Mesodermal cell (in vitro differentiated cells): ENCODE data around the gene SERGEF.

Experiments
- H3K27ac ChIP-seq: 2 replicates; pipeline ENCODE4 v1.7.0; 2013; ENCODE audit warnings: mild to moderate bottlenecking, low read depth, low read length, moderate library complexity; ENCODE audit not compliant: severe bottlenecking
- H3K36me3 ChIP-seq: 2 replicates; pipeline ENCODE4 v1.7.1; 2013; ENCODE audit warnings: mild to moderate bottlenecking, low read length, moderate library complexity; ENCODE audit not compliant: control insufficient read depth, insufficient read depth
- H3K4me1 ChIP-seq: one replicate; pipeline ENCODE4 v1.7.1; 2013; ENCODE audit warnings: mild to moderate bottlenecking, low read length; ENCODE audit not compliant: insufficient read depth, control insufficient read depth, poor library complexity, severe bottlenecking
- H3K4me3 ChIP-seq: 2 replicates; pipeline ENCODE4 v1.7.0; 2013; ENCODE audit warnings: low read length, control low read depth, mild to moderate bottlenecking; ENCODE audit not compliant: insufficient read depth, poor library complexity, severe bottlenecking; ENCODE audit errors: extremely low read depth
- H3K9me3 ChIP-seq: 2 replicates; pipeline ENCODE4 v1.7.1; 2013; ENCODE audit warnings: mild to moderate bottlenecking, low read length, moderate library complexity; ENCODE audit not compliant: control insufficient read depth
- WGBS, 2 experiments: methylation state at CpG; one replicate each; pipeline ENCODE4 v1.1.5; 2013; ENCODE audit warnings: missing lambda C conversion rate in 2 of 2; ENCODE audit not compliant: insufficient coverage in 2 of 2; 5-methylcytosine and 5-hydroxymethylcytosine counted together

Gene SERGEF

DNA sequence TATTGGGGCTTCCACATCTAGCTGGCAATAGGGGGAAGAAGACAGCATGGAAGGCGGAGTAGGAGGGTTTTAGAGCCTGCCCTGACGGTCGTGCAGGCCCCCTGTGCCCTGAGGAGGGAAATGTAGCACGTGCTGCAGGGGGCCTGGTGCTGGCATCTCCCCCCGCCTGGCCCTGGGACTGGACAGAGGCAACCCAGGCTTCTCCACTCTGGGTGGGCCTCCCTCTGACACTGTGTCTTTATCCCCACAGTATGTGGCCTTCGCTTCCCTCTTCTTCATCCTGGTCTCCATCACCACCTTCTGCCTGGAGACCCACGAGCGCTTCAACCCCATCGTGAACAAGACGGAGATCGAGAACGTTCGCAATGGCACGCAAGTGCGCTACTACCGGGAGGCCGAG lies 241.4 kb downstream of the SERGEF start:
- H3K4me3 ChIP-seq, result no peak overlapping the region
- H3K4me1 ChIP-seq, result no peaks in the 10 kb centered on the region
- no peak overlapping the region for H3K27ac ChIP-seq
- WGBS, 2 experiments, result 89 to 91% methylated on average over 16 to 17 of the region's 17 CpGs
- H3K9me3 ChIP-seq, result no peaks in the 10 kb centered on the region
- no peaks in the 10 kb centered on the region for H3K36me3 ChIP-seq

- H3K4me3 ChIP-seq, result no peak overlapping the region
- no peaks in the 10 kb centered on the region for H3K36me3 ChIP-seq
- no peaks in the 10 kb centered on the region for H3K9me3 ChIP-seq
- H3K27ac ChIP-seq, result no peak overlapping the region
- H3K4me1 ChIP-seq, result no peaks in the 10 kb centered on the region
These were observed 241.9 kb downstream of the SERGEF start for GRCh38 chr11:17770917-17771316.

DNA sequence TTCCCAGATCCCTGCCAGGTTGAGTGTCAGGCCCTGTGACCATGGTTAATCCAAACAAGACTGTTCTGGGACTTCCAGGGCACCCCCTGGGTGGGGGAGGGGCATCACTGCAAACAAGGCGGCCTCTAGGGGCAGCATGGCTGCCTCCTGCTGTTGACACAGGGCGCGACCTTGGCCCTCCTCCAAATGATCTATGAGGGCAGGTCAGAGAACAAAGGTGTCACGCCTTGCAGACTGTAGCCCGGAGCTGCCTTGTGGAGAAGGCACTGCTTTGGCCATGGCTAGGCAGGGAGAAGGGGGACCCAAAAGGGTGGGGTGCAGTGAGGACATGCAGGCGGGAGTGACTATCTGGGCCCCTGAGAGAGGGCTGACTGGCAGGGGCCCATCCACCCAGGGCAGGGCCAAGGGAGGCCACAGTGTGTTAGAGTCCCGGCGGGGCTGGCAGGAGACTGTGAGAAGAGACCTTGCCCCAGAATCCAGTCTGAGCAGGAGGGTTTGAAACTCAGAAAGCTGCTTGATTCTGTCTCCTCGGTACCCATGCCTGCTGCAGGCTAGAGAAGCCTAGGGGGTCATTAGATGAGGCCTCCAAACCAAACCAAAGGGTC lies 242.7 kb downstream of the SERGEF start:
- H3K27ac ChIP-seq, result no peak overlapping the region
- H3K4me3 ChIP-seq, result no peak overlapping the region
- no peaks in the 10 kb centered on the region for H3K36me3 ChIP-seq
- no peaks in the 10 kb centered on the region for H3K4me1 ChIP-seq
- no peaks in the 10 kb centered on the region for H3K9me3 ChIP-seq
- WGBS, 2 experiments, result 85 to 87% methylated on average over 9 of the region's 9 CpGs

GRCh38 chr11:17769218-17769617 lies 243.6 kb downstream of the SERGEF start:
- Histone ChIP-seq H3K4me3 (no peak overlapping the region), H3K9me3 (no peaks in the 10 kb centered on the region)
- 100% methylated on average over 1 of the region's 1 CpG for WGBS, 2 experiments

DNA sequence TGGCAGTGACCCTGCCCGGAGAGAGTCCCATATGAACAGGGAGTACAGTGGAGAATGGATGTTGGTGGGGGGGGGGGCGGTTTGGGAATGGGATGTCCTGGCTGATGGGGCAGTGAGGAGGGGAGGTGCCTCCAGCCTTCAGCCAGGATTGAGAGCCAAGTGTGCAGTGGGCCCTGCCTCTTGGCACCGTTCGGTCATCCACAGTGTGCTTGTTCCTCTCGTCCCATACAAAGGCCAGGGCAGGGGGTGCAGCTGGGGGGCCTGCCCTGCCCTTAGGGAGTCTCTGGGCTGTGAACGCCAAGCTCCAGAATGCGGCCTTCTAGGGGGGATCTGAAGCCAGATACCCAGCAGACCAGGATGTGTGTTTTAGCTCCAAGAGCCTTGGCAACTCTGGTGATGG lies 244.3 kb downstream of the SERGEF start:
- Histone ChIP-seq H3K36me3 (no peaks in the 10 kb centered on the region), H3K27ac (no peak overlapping the region), H3K9me3 (no peaks in the 10 kb centered on the region), H3K4me3 (no peak overlapping the region), H3K4me1 (no peaks in the 10 kb centered on the region)
- WGBS, 2 experiments, result 93 to 95% methylated on average over 6 of the region's 7 CpGs

More at GRCh38 chr11:17769218-17769617, 243.6 kb downstream of the SERGEF start:
- Histone ChIP-seq H3K27ac (no peak overlapping the region), H3K4me1 (no peaks in the 10 kb centered on the region), H3K36me3 (no peaks in the 10 kb centered on the region)

DNA sequence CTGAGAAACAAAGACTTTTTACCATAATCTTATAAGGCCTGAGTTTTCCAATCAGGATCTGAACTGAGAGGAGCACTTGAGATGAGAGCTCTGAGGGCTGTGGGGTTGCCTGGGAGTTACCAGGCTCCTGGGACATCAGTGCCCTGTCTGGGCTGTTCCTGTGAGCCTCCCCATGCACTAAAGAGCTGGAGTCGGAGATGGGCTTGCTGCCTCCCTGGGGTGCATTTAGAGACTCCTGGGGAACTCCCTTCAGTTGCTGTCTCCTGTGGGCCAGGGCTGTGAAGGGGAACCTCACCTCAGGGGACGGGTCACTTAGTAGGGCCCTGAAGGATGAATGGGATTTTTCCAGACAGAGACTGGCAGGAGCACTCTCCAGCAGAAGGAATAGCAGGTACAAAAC lies 244.9 kb downstream of the SERGEF start:
- Histone ChIP-seq H3K36me3 (no peaks in the 10 kb centered on the region), H3K9me3 (no peaks in the 10 kb centered on the region), H3K4me1 (no peaks in the 10 kb centered on the region), H3K27ac (no peak overlapping the region), H3K4me3 (no peak overlapping the region)
- 85 to 88% methylated on average over 2 of the region's 2 CpGs for WGBS, 2 experiments

GRCh38 chr11:17767301-17767885 lies 245.5 kb downstream of the SERGEF start:
- Histone ChIP-seq H3K27ac (no peak overlapping the region), H3K36me3 (no peaks in the 10 kb centered on the region), H3K9me3 (no peaks in the 10 kb centered on the region), H3K4me1 (no peaks in the 10 kb centered on the region), H3K4me3 (no peak overlapping the region)
- WGBS, 2 experiments, result 77 to 95% methylated on average over 3 to 7 of the region's 7 CpGs

- no peak overlapping the region for H3K4me3 ChIP-seq
- H3K4me1 ChIP-seq, result no peaks in the 10 kb centered on the region
- WGBS, 2 experiments, result 68 to 73% methylated on average over 2 to 3 of the region's 5 CpGs
- no peak overlapping the region for H3K27ac ChIP-seq
- H3K9me3 ChIP-seq, result no peaks in the 10 kb centered on the region
- H3K36me3 ChIP-seq, result no peaks in the 10 kb centered on the region
These were observed 246.3 kb downstream of the SERGEF start for GRCh38 chr11:17766590-17766989.

DNA sequence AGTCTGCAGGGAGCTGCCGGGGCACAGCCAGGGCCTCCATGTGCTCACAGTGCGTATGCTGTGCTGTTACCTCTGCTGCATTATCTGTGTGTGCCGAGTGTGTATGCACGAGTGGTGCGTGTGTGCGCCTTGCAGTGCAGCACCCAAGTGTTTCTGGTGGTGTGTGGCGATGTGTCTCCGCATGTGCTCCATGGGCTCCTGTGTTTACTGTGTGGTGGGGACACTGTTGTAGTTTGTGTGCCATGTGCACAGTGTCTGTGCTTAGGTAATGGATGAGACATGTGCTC lies 246.8 kb downstream of the SERGEF start:
- Histone ChIP-seq H3K9me3 (no peaks in the 10 kb centered on the region), H3K27ac (no peak overlapping the region), H3K4me1 (no peaks in the 10 kb centered on the region), H3K36me3 (no peaks in the 10 kb centered on the region), H3K4me3 (no peak overlapping the region)
- WGBS, 2 experiments, result 92 to 98% methylated on average over 5 to 8 of the region's 8 CpGs

- Histone ChIP-seq H3K4me3 (no peak overlapping the region), H3K36me3 (no peaks in the 10 kb centered on the region), H3K4me1 (no peaks in the 10 kb centered on the region), H3K9me3 (no peaks in the 10 kb centered on the region), H3K27ac (no peak overlapping the region)
- 64 to 75% methylated on average over 12 of the region's 13 CpGs for WGBS, 2 experiments
These were observed 247.3 kb downstream of the SERGEF start for GRCh38 chr11:17765356-17766072.
